Ishikawa (cell line): ENCODE measurements around the gene FAM237B.

Source experiments
- CREB1 ChIP-seq: IDR thresholded peaks from 2 replicates; pipeline ENCODE4 v1.6.1; 2012; ENCODE audit warnings: low read depth
- EP300 ChIP-seq: IDR thresholded peaks from 2 replicates; pipeline ENCODE4 v1.6.1; 2012; ENCODE audit warnings: borderline replicate concordance
- FOXM1 ChIP-seq: IDR thresholded peaks from 2 replicates; pipeline ENCODE4 v1.6.1; 2012; ENCODE audit warnings: low read depth, borderline replicate concordance
- MAX ChIP-seq: IDR thresholded peaks from 2 replicates; pipeline ENCODE4 v1.6.1; 2012
- RAD21 ChIP-seq: IDR thresholded peaks from 2 replicates; pipeline ENCODE4 v1.6.1; 2012; ENCODE audit warnings: low read depth
- REST ChIP-seq: IDR thresholded peaks from 2 replicates; pipeline ENCODE4 v1.6.1; 2012; ENCODE audit warnings: low read depth, mild to moderate bottlenecking
- TAF1 ChIP-seq: IDR thresholded peaks from 2 replicates; pipeline ENCODE4 v1.6.1; 2012; ENCODE audit warnings: low read depth, mild to moderate bottlenecking
- USF1 ChIP-seq: IDR thresholded peaks from 2 replicates; pipeline ENCODE4 v1.6.1; 2012
- YY1 ChIP-seq: IDR thresholded peaks from 2 replicates; pipeline ENCODE4 v1.6.1; 2012; ENCODE audit warnings: low read depth
- ZBTB7A ChIP-seq: IDR thresholded peaks from 2 replicates; pipeline ENCODE4 v1.6.1; 2012; ENCODE audit warnings: low read depth

GRCh38 chr7:90326500-90326899, 5.4 kb upstream of the FAM237B start:
- no peak for TF ChIP-seq REST
- no peak for TF ChIP-seq EP300
- TF ChIP-seq RAD21, result no peak
- no peak for TF ChIP-seq TAF1
- no peak for TF ChIP-seq USF1
- TF ChIP-seq YY1, result no peak
- no peak for TF ChIP-seq MAX
- TF ChIP-seq CREB1, result no peak
- no peak for TF ChIP-seq ZBTB7A
- no peak for TF ChIP-seq FOXM1
